ENCODE measurements around the gene TAGAP.

The TAGAP gene

GRCh38 chr6:159020011-159020410, 24.8 kb downstream of the TAGAP start:
- TF ChIP-seq GATA3 (IDR thresholded peaks at IDR 0.05; ENCODE audit: low read depth, low read length) = no peak

GRCh38 chr6:159017757-159018559, 26.8 kb downstream of the TAGAP start:
- TF ChIP-seq GATA3 (IDR thresholded peaks at IDR 0.05; ENCODE audit: low read depth, low read length) (no peak), GATA2 (IDR thresholded peaks at IDR 0.05; ENCODE audit: low read depth, low read length) (no peak)

- TF ChIP-seq GATA2 (IDR thresholded peaks at IDR 0.05; ENCODE audit: low read depth, low read length) = no peak
These were observed 30.4 kb downstream of the TAGAP start for GRCh38 chr6:159014406-159014805.

- TF ChIP-seq GATA3 (IDR thresholded peaks at IDR 0.05; ENCODE audit: low read depth, low read length) = no peak
- no peak for TF ChIP-seq GATA2 (IDR thresholded peaks at IDR 0.05; ENCODE audit: low read depth, low read length)
These were observed 31.6 kb downstream of the TAGAP start for GRCh38 chr6:159013229-159013628.

- TF ChIP-seq GATA3 (IDR thresholded peaks at IDR 0.05; ENCODE audit: low read depth, low read length) (no peak), GATA2 (IDR thresholded peaks at IDR 0.05; ENCODE audit: low read depth, low read length) (no peak)
These were observed 32.6 kb downstream of the TAGAP start for GRCh38 chr6:159012201-159012600.

DNA sequence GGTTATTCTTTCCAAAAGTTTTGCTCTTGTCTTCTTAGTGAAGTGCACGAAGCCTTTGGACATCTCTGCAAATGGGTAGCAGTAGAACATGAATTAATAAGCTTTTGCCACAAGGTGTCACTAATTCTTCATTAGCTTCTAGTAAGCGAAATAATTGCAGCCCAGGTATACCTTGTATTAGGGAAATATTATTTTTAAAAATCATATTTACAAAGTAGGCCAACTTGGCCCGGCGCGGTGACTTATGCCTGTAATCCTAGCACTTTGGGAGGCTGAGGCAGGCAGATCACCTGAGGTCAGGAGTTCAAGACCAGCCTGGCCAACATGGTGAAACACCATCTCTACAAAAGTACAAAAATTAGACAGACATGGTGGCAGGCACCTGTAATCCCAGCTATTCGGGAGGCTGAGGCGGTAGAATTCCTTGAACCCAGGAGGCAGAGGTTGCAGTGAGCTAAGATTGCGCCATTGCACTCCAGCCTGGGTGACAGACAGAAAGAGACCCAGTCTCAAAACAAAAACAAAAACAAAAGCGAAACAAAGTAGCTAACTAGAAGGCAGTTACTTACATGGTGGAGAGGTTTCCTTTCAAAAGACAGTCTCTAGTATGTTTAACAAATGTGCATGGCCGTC, 36.0 kb downstream of the TAGAP start:
- TF ChIP-seq GATA3 (IDR thresholded peaks at IDR 0.05; ENCODE audit: low read depth, low read length) (no peak), GATA2 (IDR thresholded peaks at IDR 0.05; ENCODE audit: low read depth, low read length) (no peak)

DNA sequence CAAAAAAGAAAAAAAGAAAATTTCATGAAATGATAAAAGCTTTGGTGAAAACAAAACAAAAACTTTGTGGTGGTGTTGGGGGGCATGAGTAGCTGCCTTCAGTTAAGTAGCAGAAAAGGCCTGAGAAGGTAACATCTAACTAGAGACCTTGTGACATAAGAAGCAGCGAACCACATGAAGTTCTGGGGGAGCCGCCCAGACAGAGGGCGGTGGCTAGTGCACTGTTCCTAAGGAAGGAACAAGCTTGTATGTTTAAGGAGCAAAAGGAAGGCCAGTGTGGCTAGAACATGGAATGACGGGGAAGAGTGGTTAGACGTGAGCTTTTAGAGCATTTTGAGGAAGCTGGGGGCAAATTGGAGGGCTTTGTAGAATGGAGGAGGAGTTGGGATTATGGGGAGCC, 37.3 kb downstream of the TAGAP start:
- TF ChIP-seq GATA2 (IDR thresholded peaks at IDR 0.05; ENCODE audit: low read depth, low read length) = no peak
- no peak for TF ChIP-seq GATA3 (IDR thresholded peaks at IDR 0.05; ENCODE audit: low read depth, low read length)

DNA sequence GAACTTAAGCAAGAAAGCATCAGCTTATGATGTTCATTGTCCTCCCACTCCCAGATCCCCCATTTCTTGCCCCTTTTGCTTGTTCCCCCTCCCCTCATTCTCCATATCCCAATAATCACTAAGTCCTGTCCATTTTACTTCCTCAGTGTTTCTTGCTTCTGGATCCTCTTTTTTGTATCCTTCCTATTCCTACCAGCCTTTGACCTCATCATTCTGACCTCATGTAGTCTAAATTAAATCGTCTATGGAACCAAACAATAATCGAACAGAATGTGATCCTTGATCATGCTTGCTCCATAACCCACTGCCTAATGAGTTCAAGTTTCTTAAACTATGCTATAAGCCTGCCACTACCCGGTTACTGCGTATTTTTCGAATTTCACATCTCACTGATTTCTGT, 39.4 kb downstream of the TAGAP start:
- TF ChIP-seq GATA2 (IDR thresholded peaks at IDR 0.05; ENCODE audit: low read depth, low read length) (no peak), GATA3 (IDR thresholded peaks at IDR 0.05; ENCODE audit: low read depth, low read length) (no peak)

DNA sequence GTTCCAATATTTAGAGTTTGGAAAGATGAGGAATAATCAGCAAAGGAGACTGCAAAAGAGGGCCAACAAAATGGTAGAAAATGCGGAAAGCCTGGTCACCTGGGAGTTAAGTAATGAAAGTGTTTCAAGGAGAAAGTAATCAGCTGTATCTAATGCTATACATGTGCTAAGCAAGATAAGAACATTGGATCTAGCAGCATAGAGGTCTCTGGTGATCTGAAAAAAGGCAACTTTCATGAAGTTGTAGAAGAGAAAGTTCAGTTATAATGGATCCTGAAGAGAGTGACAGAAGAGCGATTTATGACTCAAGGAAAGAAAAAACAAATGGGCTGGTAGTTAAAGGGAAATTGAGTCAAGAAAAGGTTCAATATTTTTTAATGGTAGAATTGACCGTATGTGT, 40.2 kb downstream of the TAGAP start:
- TF ChIP-seq GATA3 (IDR thresholded peaks at IDR 0.05; ENCODE audit: low read depth, low read length) (no peak), GATA2 (IDR thresholded peaks at IDR 0.05; ENCODE audit: low read depth, low read length) (no peak)

DNA sequence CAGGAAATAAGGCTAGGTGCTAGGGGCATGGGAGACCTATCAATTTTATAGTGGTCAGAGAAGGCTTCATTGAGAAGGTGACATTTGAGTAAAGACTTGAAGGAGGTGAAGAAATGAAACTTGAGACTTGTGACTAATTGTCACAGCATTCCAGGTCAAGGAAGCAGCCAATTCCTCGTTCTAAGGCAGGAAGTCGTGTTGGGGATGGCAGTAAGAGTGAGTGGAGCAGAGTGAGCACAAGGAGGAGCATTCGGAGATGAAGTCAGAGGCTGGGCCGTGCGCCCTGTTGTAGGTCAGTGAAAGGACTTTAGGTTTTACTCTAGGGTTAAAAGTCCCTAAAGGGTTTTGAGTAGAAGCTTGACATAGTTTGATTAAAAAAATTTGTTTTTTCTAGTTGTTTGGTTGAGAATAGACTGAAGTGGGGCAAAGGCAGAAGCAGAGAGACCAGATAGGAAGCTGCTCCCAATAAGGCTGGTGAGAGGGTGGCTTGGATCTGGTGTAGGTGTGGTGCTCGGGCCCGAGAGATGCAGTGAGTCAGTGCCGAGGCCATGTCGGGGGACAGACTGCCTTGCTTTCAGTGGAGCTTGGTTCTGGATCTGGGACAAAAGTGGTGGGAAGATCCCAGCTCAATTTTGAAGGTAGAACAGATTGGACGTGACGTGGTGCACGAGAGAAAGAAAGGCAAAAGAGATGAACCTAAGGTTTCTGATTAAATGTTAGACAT, 42.2 kb downstream of the TAGAP start:
- no peak for TF ChIP-seq GATA2 (IDR thresholded peaks at IDR 0.05; ENCODE audit: low read depth, low read length)
- TF ChIP-seq GATA3 (IDR thresholded peaks at IDR 0.05; ENCODE audit: low read depth, low read length) = no peak

GRCh38 chr6:158999666-159000403, 45.0 kb downstream of the TAGAP start, which contains the start of gene RSPH3:
Gene RSPH3, minus strand, starts transcription at chr6:159000202. Its CDS starts 652 bp downstream, at chr6:158999550.
- TF ChIP-seq GATA2 (IDR thresholded peaks at IDR 0.05; ENCODE audit: low read depth, low read length) (no peak; the same call in 1 of the 2 replicates), GATA3 (IDR thresholded peaks at IDR 0.05; ENCODE audit: low read depth, low read length) (no peak)

- TF ChIP-seq GATA2 (IDR thresholded peaks at IDR 0.05; ENCODE audit: low read depth, low read length) = no peak
These were observed 45.6 kb downstream of the TAGAP start for GRCh38 chr6:158999154-158999665.

GRCh38 chr6:158996856-158997255, 47.9 kb downstream of the TAGAP start:
- TF ChIP-seq GATA3 (IDR thresholded peaks at IDR 0.05; ENCODE audit: low read depth, low read length) = no peak
- TF ChIP-seq GATA2 (IDR thresholded peaks at IDR 0.05; ENCODE audit: low read depth, low read length) = no peak

GRCh38 chr6:158993639-158994038, 51.2 kb downstream of the TAGAP start:
- no peak for TF ChIP-seq GATA2 (IDR thresholded peaks at IDR 0.05; ENCODE audit: low read depth, low read length)
- TF ChIP-seq GATA3 (IDR thresholded peaks at IDR 0.05; ENCODE audit: low read depth, low read length) = no peak

All from SH-SY5Y (cell line).